OCI-M2 (cell line): ENCODE measurements around the gene GFAP.

Source experiments
- DNase-seq: peaks from one replicate; lab custom pipeline; 2025; ENCODE audit not compliant: unreplicated experiment; lab: John Stamatoyannopoulos, UW

Gene GFAP

GRCh38 chr17:44932096-44932786, 16.9 kb upstream of the GFAP start:
- DNase-seq = no peak

DNA sequence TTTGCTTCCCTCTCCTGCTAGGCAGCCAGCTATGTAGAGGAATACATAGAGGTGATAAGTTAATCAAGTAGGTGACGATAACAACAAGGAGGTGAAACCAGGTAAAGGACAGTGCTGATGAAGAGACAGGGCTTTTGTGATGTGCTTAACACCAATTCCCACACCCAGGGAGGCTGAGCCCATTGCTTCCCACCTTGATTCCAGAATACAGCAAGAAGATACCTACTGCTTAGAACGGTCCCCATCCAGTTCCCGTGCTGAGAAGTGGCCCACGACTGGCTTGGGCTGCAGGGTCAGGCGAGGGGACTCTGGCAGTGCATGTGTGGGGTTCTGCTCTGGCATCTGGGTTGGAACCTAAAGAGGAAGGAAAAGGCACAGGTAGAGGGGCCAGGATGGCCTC, 16.1 kb upstream of the GFAP start:
- no peak for DNase-seq

DNA sequence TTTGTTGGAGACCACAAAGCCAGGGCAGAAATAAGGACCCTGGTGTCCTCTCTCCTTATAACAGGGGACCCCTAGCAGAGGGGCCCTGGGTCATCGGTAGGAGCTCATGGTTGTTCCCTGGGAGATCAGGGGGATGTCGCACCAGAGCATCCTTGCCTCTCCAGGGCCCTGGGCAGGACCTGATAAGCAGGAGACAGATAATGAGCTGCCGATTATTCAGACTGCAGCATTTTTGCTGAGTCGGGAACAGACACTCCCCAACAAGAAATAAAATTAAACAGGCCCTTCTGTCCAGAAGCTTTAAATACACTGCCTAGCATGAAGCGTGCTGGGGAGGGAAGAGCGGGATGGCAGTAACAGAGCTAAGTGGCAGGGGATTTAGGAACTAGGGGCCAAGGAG, 15.4 kb upstream of the GFAP start:
- DNase-seq = no peak

- no peak for DNase-seq
Measured at GRCh38 chr17:44928950-44929720, 13.8 kb upstream of the GFAP start.

- no peak for DNase-seq
Measured at GRCh38 chr17:44928136-44928535, 12.8 kb upstream of the GFAP start.

DNA sequence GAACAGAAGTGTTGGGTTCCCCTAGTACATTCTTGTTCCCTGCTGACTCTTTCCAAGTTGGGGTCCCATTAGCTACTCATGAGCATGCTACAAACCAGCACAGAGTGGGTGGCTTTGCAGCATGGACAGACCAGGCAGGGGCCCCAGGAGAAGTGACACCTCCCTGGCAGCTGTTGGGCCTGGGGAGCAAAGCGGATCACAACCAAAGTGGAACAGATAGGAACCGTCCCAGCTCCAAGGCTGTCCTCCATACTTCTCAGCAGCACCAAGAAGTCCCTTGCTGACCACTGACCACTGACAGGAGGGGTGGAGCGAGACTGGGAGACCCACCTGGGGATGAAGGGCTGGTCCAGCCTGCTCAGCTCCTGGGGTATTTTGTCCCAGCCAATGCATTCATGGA, 12.4 kb upstream of the GFAP start:
- no peak for DNase-seq

GRCh38 chr17:44926821-44927525, 11.7 kb upstream of the GFAP start:
- no peak for DNase-seq

GRCh38 chr17:44925731-44926697, 10.7 kb upstream of the GFAP start:
- no peak for DNase-seq

DNA sequence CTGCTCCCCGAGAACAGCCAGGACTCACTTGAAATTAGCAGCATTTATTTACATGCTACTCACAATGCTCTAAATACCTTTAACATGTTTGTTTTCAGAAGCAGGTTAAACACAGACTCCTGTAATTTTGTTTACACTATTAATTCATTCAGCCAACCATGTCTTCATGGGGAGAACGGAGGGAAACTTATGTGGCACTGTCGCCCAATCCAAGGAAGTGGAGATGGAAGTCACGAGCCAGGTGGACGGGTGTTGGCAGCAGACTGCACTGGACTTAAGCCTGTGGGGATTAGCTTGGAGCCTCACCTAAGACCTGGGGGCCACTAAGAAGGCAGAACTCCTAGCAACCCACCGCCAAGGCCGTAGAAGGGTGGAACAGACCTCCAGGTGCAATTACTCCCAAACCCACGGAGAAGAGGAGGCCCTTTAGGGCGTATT, 8.8 kb upstream of the GFAP start:
- DNase-seq = no peak

DNA sequence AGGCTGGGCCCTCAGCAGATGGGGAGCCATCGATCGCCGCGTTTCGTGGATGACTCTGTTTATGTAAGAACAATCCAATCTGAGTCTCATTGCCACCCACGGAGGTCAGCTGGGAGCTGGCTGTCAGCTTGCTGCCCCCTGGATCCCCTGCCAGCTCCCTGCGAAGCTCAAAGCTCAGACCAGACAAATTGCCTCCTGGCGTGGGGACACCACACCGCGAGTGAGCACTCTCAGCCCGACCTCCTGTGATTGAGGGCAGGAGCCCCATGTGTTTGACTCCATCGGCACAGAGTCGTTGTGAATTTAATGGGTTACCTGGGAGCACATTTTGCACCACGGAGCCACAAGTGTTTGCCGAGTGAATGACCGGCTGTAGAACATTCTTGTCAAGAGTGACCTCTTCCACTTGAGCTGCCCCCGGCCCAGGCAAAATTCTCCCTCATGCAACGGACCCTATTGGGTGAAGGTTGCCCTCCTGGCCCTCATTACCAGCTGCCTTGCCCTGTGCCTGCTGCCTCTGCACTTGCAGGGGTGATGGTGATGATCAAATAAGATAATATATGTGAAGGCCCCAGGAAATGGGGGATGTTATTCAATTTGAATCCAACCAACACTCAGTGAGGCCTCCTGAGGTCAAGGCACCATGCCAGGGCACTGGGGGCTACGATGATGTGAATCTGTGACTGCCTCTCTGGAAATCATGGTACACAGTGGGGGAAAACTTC, 7.6 kb upstream of the GFAP start:
- no peak for DNase-seq

DNA sequence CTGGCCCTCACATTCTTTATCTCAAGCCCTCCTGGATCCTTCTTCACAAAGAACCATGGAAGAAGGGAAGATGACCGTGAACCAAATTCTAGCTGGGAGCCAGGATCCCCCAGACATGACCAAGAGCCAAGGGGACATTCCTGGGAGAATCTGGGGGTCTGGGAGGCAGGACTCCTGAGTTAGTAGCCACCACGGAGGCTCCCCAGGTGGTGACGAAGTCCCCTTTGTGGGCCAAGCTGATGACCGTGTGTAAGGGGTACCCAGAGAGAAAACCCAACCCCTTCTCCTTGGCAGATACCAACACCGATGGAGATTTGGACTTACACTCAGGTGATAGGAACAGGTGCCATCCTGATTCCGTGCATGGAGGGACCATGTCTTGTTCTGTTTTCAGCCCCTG, 6.8 kb upstream of the GFAP start:
- no peak for DNase-seq

DNA sequence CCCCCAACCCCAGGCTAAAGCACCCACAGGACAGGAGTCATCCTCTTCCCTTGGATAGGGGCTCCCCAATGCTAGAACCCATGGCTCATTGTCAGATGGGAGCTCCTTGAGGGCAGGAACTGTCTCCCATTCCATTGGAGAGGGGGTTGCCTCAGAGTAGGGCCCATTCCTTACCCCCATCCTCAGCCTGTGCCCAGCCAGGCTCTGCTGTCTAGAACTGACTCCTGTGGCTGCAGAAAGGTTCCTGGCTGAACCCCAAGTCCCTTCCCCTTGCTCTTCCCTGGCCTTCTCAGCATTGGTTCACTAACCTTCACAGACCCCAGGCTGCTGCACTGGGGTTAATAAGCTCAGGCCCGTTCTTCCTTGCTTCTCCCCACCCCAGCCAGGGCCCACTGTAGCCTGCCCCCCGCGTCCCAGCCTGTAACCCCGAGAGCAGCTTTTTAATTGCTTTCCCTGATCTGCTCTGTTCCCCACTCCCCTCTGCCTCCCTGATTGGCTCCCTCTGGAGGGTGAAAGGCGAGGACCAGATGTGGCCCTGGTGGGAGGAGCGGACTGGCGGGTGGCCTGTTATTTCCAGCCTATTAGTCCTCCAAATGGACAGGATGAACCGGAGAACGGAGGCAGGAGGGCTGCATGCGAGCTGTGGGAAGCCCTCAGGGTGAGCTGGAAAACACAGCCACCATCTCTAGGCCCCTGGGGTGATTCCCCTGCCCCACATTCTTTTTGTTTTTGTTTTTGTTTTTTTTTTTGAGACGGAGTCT, 6.0 kb upstream of the GFAP start:
- DNase-seq = no peak

- DNase-seq = no peak
Measured at GRCh38 chr17:44920565-44920940, 5.3 kb upstream of the GFAP start.

DNA sequence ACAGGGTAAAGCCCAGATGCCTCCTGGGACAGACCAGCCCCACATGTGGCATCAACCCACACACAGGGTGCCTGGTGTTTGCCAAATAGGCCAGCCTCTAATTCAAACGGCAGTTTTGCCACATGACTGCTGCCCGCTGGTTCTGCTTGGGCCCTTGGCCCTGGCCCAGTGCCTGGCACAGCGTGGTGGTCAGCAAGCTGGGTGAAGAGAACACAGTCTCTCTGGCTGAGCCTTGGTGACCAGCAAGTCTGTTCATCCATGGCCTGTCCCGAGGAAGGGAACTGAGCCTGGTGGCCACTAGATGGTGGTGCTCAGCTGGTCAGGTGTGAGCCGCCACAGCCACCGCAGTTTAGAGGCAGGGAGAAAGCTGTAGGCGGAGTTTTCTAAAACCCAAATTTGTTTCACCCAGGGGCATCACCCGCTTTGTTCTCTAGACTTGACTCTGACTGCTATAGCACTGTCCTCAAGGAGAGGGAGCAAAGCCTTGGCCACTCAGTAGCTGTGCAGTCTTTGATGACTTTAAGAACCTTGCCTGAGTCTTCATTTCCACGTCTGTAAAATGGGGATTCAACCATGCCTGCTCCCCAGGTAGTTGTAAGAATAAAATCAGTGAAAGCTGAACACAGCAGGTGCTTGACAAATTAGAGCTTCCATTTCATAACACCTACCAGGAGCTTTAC, 4.7 kb upstream of the GFAP start:
- DNase-seq = no peak

DNA sequence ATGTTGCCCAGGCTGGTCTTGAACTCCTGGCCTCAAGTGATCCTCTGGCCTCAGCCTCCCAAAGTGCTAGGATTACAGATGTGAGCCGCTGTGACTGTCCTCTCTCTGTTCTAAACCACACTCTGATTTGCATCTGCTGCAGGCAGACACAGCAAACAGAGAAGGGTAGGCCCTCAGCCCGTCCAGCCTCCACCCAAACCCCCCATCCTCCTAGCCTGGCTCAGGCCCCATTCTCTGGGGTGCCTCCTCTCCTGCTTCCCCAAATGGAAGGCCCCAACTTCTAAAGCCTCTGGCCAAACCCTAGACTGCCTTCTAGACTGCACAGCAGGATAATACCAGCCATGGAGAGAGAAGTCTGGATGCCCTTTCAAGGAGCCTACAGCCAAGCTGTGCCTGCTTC, 4.1 kb upstream of the GFAP start:
- DNase-seq = no peak

DNA sequence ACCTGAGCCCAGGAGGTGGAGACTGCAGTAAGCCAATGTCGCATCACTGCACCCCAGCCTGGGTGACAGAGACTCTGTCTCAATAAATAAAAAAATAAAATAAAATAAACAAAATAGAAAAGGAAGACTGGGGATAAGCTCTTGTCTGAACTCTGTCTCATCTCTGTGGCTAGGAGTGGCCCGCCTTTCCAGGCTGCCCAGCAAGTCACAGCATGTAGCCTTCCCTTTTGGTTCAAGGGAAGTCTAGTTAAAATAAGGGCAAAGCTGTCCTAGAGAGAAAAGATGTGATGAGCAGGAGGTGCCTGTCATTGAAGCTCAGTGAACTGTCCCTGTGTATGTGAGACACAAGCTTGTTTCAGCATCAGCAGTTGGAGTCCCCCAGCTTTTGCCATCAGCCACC, 2.7 kb upstream of the GFAP start:
- no peak for DNase-seq

- no peak for DNase-seq
Measured at GRCh38 chr17:44917456-44917855, 2.2 kb upstream of the GFAP start.

- DNase-seq = no peak
Measured at GRCh38 chr17:44916781-44917241, 1.5 kb upstream of the GFAP start.
